GM12878 (cell line): Measurements from ENCODE around the gene BEND4. TPM values are rescaled to one million over a fixed set of nuclear protein-coding genes. Genes with fewer than 3 reads are reported as not detected.

ENCODE experiments used
- ATAC-seq: fragments of 200-7000 bp; cut with Tn5 transposase; 3 replicates; pipeline ENCODE4 v1.9.1; 2020; ENCODE audit warnings: mild to moderate bottlenecking, moderate library complexity
- BruUV-seq: library from RNA; stranded (reverse); fragments of 400-500 nt; replicated peaks from 2 replicates; lab custom pipeline; 2021; lab: Mats Ljungman, UMichigan
- CTCF ChIA-PET: fragments of 300-600 bp; sonication (Branson Sonifier 250); formaldehyde crosslinking; extraction: SDS; loops from one replicate; lab custom pipeline; 2021; ENCODE audit warnings: inconsistent platforms; lab: Yijun Ruan, JAX
- POLR2A ChIA-PET: fragments of 350-600 bp; formaldehyde crosslinking; extraction: SDS; loops from one replicate; lab custom pipeline; 2021; ENCODE audit warnings: inconsistent platforms; lab: Charles Lee
- RAD21 ChIA-PET: fragments of 300-600 bp; sonication (Branson Sonifier 250); formaldehyde crosslinking; loops from one replicate; lab custom pipeline; 2023; ENCODE audit warnings: antibody characterized with exemption; ENCODE audit not compliant: unreplicated experiment; lab: Charles Lee
- SMC1A ChIA-PET: fragments of 300-600 bp; sonication (Branson Sonifier 250); formaldehyde crosslinking; loops from one replicate; lab custom pipeline; 2023; ENCODE audit not compliant: unreplicated experiment, uncharacterized antibody; lab: Charles Lee
- DNase-seq: peaks from one replicate; pipeline ENCODE4 v3.0.0-alpha.2; 2011; ENCODE audit warnings: low read depth, low spot score
- FAIRE-seq: peaks from 3 replicates; lab custom pipeline; 2011; peaks lifted over from hg19 to GRCh38; lab: Jason Lieb, UNC
- H2AFZ ChIP-seq: 2 replicates; pipeline ENCODE4 v1.6.0; 2011; ENCODE audit warnings: low read depth, low read length, control low read depth; ENCODE audit not compliant: control insufficient read depth
- H3K27ac ChIP-seq: 2 replicates; pipeline ENCODE4 v1.5.1; 2011; ENCODE audit warnings: control low read depth; ENCODE audit not compliant: control insufficient read depth, insufficient read depth
- H3K27me3 ChIP-seq, 2 experiments: replicated peaks in 1 of 2; 2 replicates each; pipeline versions ENCODE4 v1.6.0 to v1.6.1; 2011; ENCODE audit warnings: low read length in 1 of 2; ENCODE audit not compliant: control insufficient read depth in 2 of 2, insufficient read depth in 2 of 2
- H3K36me3 ChIP-seq, 2 experiments: 2 replicates each; pipeline ENCODE4 v1.5.1; 2011; ENCODE audit warnings: low read length in 1 of 2; ENCODE audit not compliant: control insufficient read depth in 2 of 2, insufficient read depth in 2 of 2
- H3K4me1 ChIP-seq: 2 replicates; pipeline ENCODE4 v1.6.1; 2011; ENCODE audit warnings: mild to moderate bottlenecking, low read length, moderate library complexity, mixed read lengths; ENCODE audit not compliant: control insufficient read depth, insufficient read depth
- H3K4me2 ChIP-seq: 2 replicates; pipeline ENCODE4 v1.6.0; 2011; ENCODE audit warnings: control low read depth; ENCODE audit not compliant: control insufficient read depth, insufficient read depth
- H3K4me3 ChIP-seq: fragments of 200-600 bp; sonication (generic); 2 replicates; pipeline ENCODE4 v1.5.1; 2016
- H3K79me2 ChIP-seq: 2 replicates; pipeline ENCODE4 v1.6.0; 2011; ENCODE audit warnings: low read length; ENCODE audit not compliant: control insufficient read depth, insufficient read depth
- H3K9ac ChIP-seq: 2 replicates; pipeline ENCODE4 v1.8.0; 2011; ENCODE audit warnings: low read length, control low read depth, mixed read lengths; ENCODE audit not compliant: control insufficient read depth, insufficient read depth
- H3K9me3 ChIP-seq: replicated peaks from 3 replicates; pipeline ENCODE4 v1.5.1; 2011; ENCODE audit warnings: mild to moderate bottlenecking, low read length; ENCODE audit not compliant: control insufficient read depth, insufficient read depth
- H4K20me1 ChIP-seq: 2 replicates; pipeline ENCODE4 v1.6.0; 2011; ENCODE audit not compliant: control insufficient read depth, insufficient read depth
- CHD2 ChIP-seq: IDR thresholded peaks from 2 replicates; pipeline ENCODE4 v1.6.1; 2011; ENCODE audit warnings: low read depth, low read length, improper control_type of control experiment, borderline replicate concordance
- E2F8 ChIP-seq: fragments of 450-650 bp; IDR thresholded peaks from 2 replicates; pipeline ENCODE4 v1.6.1; 2018; ENCODE audit warnings: mild to moderate bottlenecking, low read depth, moderate library complexity; ENCODE audit not compliant: partially characterized antibody
- EED ChIP-seq: sonication (generic); IDR thresholded peaks from 2 replicates; pipeline ENCODE4 v1.6.1; 2016; ENCODE audit warnings: antibody characterized with exemption, low read depth
- FOXK2 ChIP-seq: fragments of 450-650 bp; IDR thresholded peaks from 2 replicates; pipeline ENCODE4 v1.6.1; 2017; ENCODE audit warnings: mild to moderate bottlenecking, moderate library complexity
- GATAD2B ChIP-seq: fragments of 450-650 bp; conservative IDR thresholded peaks from 2 replicates; pipeline ENCODE4 v1.6.1; 2017; ENCODE audit warnings: low read depth, mild to moderate bottlenecking, moderate library complexity
- HDAC2 ChIP-seq: fragments of 200-600 bp; sonication (generic); IDR thresholded peaks from 2 replicates; pipeline ENCODE4 v1.6.1; 2017
- JUND ChIP-seq: IDR thresholded peaks from 2 replicates; pipeline ENCODE4 v1.6.1; 2012; ENCODE audit warnings: low read depth, mild to moderate bottlenecking, low read length, improper control_type of control experiment, moderate library complexity
- MYB ChIP-seq: fragments of 150-350 bp; IDR thresholded peaks from 2 replicates; pipeline ENCODE4 v1.6.1; 2014; ENCODE audit warnings: mild to moderate bottlenecking, low read depth, low read length, borderline replicate concordance
- NR2C1 ChIP-seq: fragments of 450-650 bp; IDR thresholded peaks from 2 replicates; pipeline ENCODE4 v1.6.1; 2017; ENCODE audit warnings: antibody characterized with exemption, mild to moderate bottlenecking, moderate library complexity
- RFX5 ChIP-seq: IDR thresholded peaks from 2 replicates; pipeline ENCODE4 v1.6.1; 2011; ENCODE audit warnings: low read depth, low read length, improper control_type of control experiment
- SMAD1 ChIP-seq: fragments of 450-650 bp; IDR thresholded peaks from 2 replicates; pipeline ENCODE4 v1.6.1; 2018; ENCODE audit warnings: mild to moderate bottlenecking, low read depth; ENCODE audit not compliant: partially characterized antibody
- SPI1 ChIP-seq: IDR thresholded peaks from 2 replicates; pipeline ENCODE4 v1.6.1; 2011; ENCODE audit warnings: low read depth, mild to moderate bottlenecking, low read length, moderate library complexity, borderline replicate concordance; ENCODE audit not compliant: insufficient read depth
- STAT1 ChIP-seq: fragments of 450-650 bp; conservative IDR thresholded peaks from 2 replicates; pipeline ENCODE4 v1.6.1; 2014; ENCODE audit warnings: antibody characterized with exemption, mild to moderate bottlenecking
- USF1 ChIP-seq: IDR thresholded peaks from 2 replicates; pipeline ENCODE4 v1.6.1; 2011; ENCODE audit warnings: borderline replicate concordance, low read depth, mild to moderate bottlenecking, moderate library complexity, mixed read lengths, low read length; ENCODE audit not compliant: insufficient read depth; ENCODE audit errors: extremely low read length
- USF2 ChIP-seq: IDR thresholded peaks from 2 replicates; pipeline ENCODE4 v1.6.1; 2011; ENCODE audit warnings: low read depth, low read length, improper control_type of control experiment, borderline replicate concordance
- WGBS: methylation state at CpG from one replicate; pipeline ENCODE4 v1.1.6; 2016; ENCODE audit warnings: low lambda C conversion rate; ENCODE audit not compliant: insufficient replicate concordance, insufficient coverage; ENCODE audit errors: missing lambda C conversion rate; 5-methylcytosine and 5-hydroxymethylcytosine counted together
- in situ Hi-C: fragments of 300-500 bp; cut with MboI; formaldehyde crosslinking; loops from 9 replicates; pipeline ENCODE4 v1.14.3; 2018; ENCODE audit warnings: mixed read lengths
- intact Hi-C: fragments of 100-400 bp; cut with micrococcal nuclease; formaldehyde crosslinking; loops from one replicate; pipeline ENCODE4 v1.14.2; 2022; ENCODE audit not compliant: unreplicated experiment
- polyA plus RNA-seq, 11 experiments: library from polyadenylated mRNA; depleted of rRNA in 4 of 11; unstranded in 6 of 11; stranded (reverse) in 5 of 11; fragments of >200 nt; fragmentation: Nextera tagmentation in 4 of 11; fragmentation: Illumina TruSeq in 1 of 11; extraction: Ambion mirVana in 4 of 11; extraction: Trizol in 1 of 11; gene quantifications; 1 replicate in 1 of 11; 2 replicates in 10 of 11; pipeline versions ENCODE4 v1.2.1 to v1.2.3, GENCODE V29; 2011 to 2016; ENCODE audit warnings: inconsistent platforms in 2 of 11, missing spikeins in 2 of 11, low read depth in 1 of 11
- total RNA-seq, 4 experiments: library from RNA; depleted of rRNA in 3 of 4; stranded (reverse); fragments of >200 nt in 3 of 4; fragmentation: Illumina TruSeq in 1 of 4; extraction: Trizol in 1 of 4; gene quantifications; 2 replicates each; pipeline versions ENCODE4 v1.2.1 to v1.2.3, GENCODE V29; 2013 to 2021

BEND4 gene
- total and polyA plus RNA-seq, 10 of the 15 experiments (the other 5 are each of a cell fraction or from before 2014, with no cell fraction given) = under 0.01 to 0.15 (median 0.04) TPM; not detected in 1

- H3K79me2 ChIP-seq = no peaks in the 10 kb centered on the region
- BruUV-seq = no TSS peak
- FAIRE-seq (no peak), ATAC-seq (no peak), DNase-seq (no peak)
- ChIA-PET RAD21 (no interaction called here), SMC1A (interaction anchor here (1.7 kb wide), 1 partner anchor 14 kb away, joined by 4 read pairs; no protein-coding TSS in a partner anchor), CTCF (interaction anchor here (0.9 kb wide), 1 partner anchor 26 kb away, joined by 3 read pairs; no protein-coding TSS in a partner anchor), POLR2A (no interaction called here)
- H3K4me3 ChIP-seq = no peak overlapping the region
- 20% methylated on average over 3 of the region's 3 CpGs for WGBS
- no peaks in the 10 kb centered on the region for H3K27me3 ChIP-seq
- in situ Hi-C loops (no loop called here), intact Hi-C loops (no loop called here)
- H3K36me3 ChIP-seq = no peaks in the 10 kb centered on the region
- no peaks in the 10 kb centered on the region for H4K20me1 ChIP-seq
- H3K4me1 ChIP-seq = no peaks in the 10 kb centered on the region
- no peaks in the 10 kb centered on the region for H3K9me3 ChIP-seq
- TF ChIP-seq FOXK2 = no peak
- no peak for TF ChIP-seq JUND
- no peak for TF ChIP-seq USF2
- TF ChIP-seq SMAD1 = no peak
- TF ChIP-seq SPI1 = no peak
- H3K27ac ChIP-seq = no peak overlapping the region
- H3K9ac ChIP-seq = no peak overlapping the region
- H2AFZ ChIP-seq = no peak overlapping the region
- no peak overlapping the region for H3K4me2 ChIP-seq
These were observed 39.6 kb downstream of the BEND4 start for GRCh38 chr4:42112846-42113245.

- POLR2A ChIA-PET = no interaction called here
- BruUV-seq = no TSS peak
- no peaks in the 10 kb centered on the region for H3K79me2 ChIP-seq
- H2AFZ ChIP-seq = no peak overlapping the region
- no peak for ATAC-seq
- no peak overlapping the region for H3K4me3 ChIP-seq
- H3K27me3 ChIP-seq = no peaks in the 10 kb centered on the region
- no peak overlapping the region for H3K4me2 ChIP-seq
- RAD21 ChIA-PET = no interaction called here
- intact Hi-C loops (no loop called here), in situ Hi-C loops (no loop called here)
- H3K9me3 ChIP-seq = no peaks in the 10 kb centered on the region
- no peak for DNase-seq
- H3K27ac ChIP-seq = no peak overlapping the region
- FAIRE-seq = no peak
- 7% methylated on average over 2 of the region's 2 CpGs for WGBS
- H3K9ac ChIP-seq = no peak overlapping the region
- no peaks in the 10 kb centered on the region for H3K4me1 ChIP-seq
- CTCF ChIA-PET = no interaction called here
- no peaks in the 10 kb centered on the region for H3K36me3 ChIP-seq
- H4K20me1 ChIP-seq = no peaks in the 10 kb centered on the region
- SMC1A ChIA-PET = no interaction called here
- TF ChIP-seq EED (no peak), USF1 (no peak), MYB (no peak), E2F8 (no peak), RFX5 (no peak), CHD2 (no peak), NR2C1 (no peak), HDAC2 (no peak), STAT1 (no peak), GATAD2B (no peak)
These were observed 47.9 kb downstream of the BEND4 start for GRCh38 chr4:42104521-42104920.
